ENCODE data around the gene CEP78. TPM values are rescaled to one million over a fixed set of nuclear protein-coding genes. Genes with fewer than 3 reads are reported as not detected.

Gene CEP78
- total RNA-seq, 1 experiment from 2014 or later, result 57.8 TPM

DNA sequence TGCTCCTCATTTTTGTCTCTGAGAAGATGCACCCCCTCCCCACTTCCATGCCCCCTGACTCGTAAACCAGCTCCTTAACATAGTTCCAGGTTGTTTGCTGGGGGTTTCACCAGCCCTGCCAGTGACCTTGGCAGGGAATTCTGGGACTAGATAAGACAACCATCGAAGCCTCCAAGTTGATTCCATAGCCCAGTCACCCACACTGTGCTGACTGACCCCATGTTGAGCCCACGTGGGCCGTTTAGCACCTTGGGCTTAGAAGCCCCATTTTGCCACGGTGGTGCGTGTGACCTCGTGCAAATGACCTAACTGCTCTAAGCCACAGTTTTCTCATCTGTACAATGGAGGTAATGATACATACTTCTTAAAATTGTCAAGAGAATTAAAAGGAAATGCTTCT, 85.6 kb downstream of the CEP78 start:
- no peaks in the 10 kb centered on the region for H3K27me3 Mint-ChIP-seq (ENCODE audit: low read depth)
- no peak overlapping the region for H3K23ac ChIP-seq (ENCODE audit: insufficient read length, low read depth, low read length)
- peaks cover 3% of the 10 kb centered on the region for H3K79me1 ChIP-seq (ENCODE audit: insufficient read depth, low read depth, low read length, poor library complexity, severe bottlenecking)
- H3K18ac ChIP-seq (ENCODE audit: insufficient read length, low read depth, low read length), result no peak overlapping the region
- no peak overlapping the region for H4K5ac ChIP-seq (ENCODE audit: insufficient read length, low read depth, low read length)
- no peak overlapping the region for H2AK5ac ChIP-seq (ENCODE audit: insufficient read length, low read length)
- H4K20me1 ChIP-seq (ENCODE audit: control insufficient read depth, insufficient read depth, insufficient read length), result no peaks in the 10 kb centered on the region
- peaks cover 94 to 99% (median 96%) of the 10 kb centered on the region in 3 experiments for H3K36me3 Mint-ChIP-seq (ENCODE audit: insufficient read depth in 1 of 3, low read depth in 3 of 3)
- no peak for DNase-seq
- H3K56ac ChIP-seq (ENCODE audit: insufficient read length, low read depth, low read length), result no peak overlapping the region
- H3K14ac ChIP-seq (ENCODE audit: insufficient read depth, low read length), result no peak overlapping the region
- no CpG with 5 or more reads among the region's 7 CpGs for WGBS (ENCODE audit: extremely low coverage, insufficient read length, low lambda C conversion rate)
- H3K9me3 ChIP-seq (ENCODE audit: control insufficient read depth, low read depth, low read length), result no peaks in the 10 kb centered on the region
- H3K27ac ChIP-seq (ENCODE audit: insufficient read length, low read depth, low read length), result no peak overlapping the region
- no peak overlapping the region for H2BK12ac ChIP-seq (ENCODE audit: insufficient read length, low read depth, low read length)
- peaks cover 7 to 11% of the 10 kb centered on the region in 2 experiments; a peak in 2 of 4 replicates for H3K4me1 Mint-ChIP-seq
- no peak overlapping the region for H3T11ph ChIP-seq (ENCODE audit: low read length)
- no peak overlapping the region for H3K9ac ChIP-seq (ENCODE audit: extremely low read depth, insufficient read length, low read length)
- H2AFZ ChIP-seq (ENCODE audit: low read length), result no peak overlapping the region
- H3K27ac Mint-ChIP-seq, result no peak overlapping the region
- H3K9me3 Mint-ChIP-seq, result peaks cover 0 to 8% of the 10 kb centered on the region in 2 experiments; a peak in 2 of 5 replicates
- H3K23me2 ChIP-seq (ENCODE audit: insufficient read length, low read depth, low read length, poor library complexity, severe bottlenecking), result no peaks in the 10 kb centered on the region
- no peak overlapping the region for H3K4me2 ChIP-seq (ENCODE audit: insufficient read depth, insufficient read length, low read length)
- H2BK5ac ChIP-seq (ENCODE audit: insufficient read length, low read length), result no peak overlapping the region
- no peak overlapping the region for H4K91ac ChIP-seq (ENCODE audit: insufficient read length, low read depth, low read length)
- no peak overlapping the region for H3K4ac ChIP-seq (ENCODE audit: low read depth, low read length)
- no peaks in the 10 kb centered on the region for H3K27me3 ChIP-seq (ENCODE audit: insufficient read depth, low read length)
- H3K79me2 ChIP-seq (ENCODE audit: insufficient read depth, low read length), result peaks cover 3% of the 10 kb centered on the region; the same call in 1 of the 2 replicates
- H2BK20ac ChIP-seq (ENCODE audit: low read depth, low read length, poor library complexity, severe bottlenecking), result no peak overlapping the region
- no peaks in the 10 kb centered on the region for H3K4me1 ChIP-seq (ENCODE audit: insufficient read depth, low read length)
- H2BK15ac ChIP-seq (ENCODE audit: low read depth, low read length), result no peak overlapping the region
- TF ChIP-seq CTCF (conservative IDR thresholded peaks at IDR 0.05), result no peak
- no peak overlapping the region for H2BK120ac ChIP-seq (ENCODE audit: low read depth, low read length, poor library complexity, severe bottlenecking)
- no peak overlapping the region for H4K8ac ChIP-seq (replicated peaks; ENCODE audit: insufficient read length, low read depth, low read length)
- no peak overlapping the region for H3K4me3 Mint-ChIP-seq
